Tibial nerve (tissue), 4 donors: ENCODE measurements around the gene AP1G2. TPM values are rescaled to one million over a fixed set of nuclear protein-coding genes. Genes with fewer than 3 reads are reported as not detected.
"Not testable (repeated sequence)": the region's sequence is repeated elsewhere in the genome, so short reads cannot be mapped to it uniquely, and the experiment has no call there.

ENCODE experiments used
- DNase-seq, 2 donors: peaks; one replicate each; pipeline ENCODE4 v3.0.0-alpha.2; 2019; ENCODE audit warnings: low spot score in 2 of 2
- H3K27ac ChIP-seq, 4 donors: fragments of 200-600 bp; sonication (generic) in 3 of 4; one replicate each; pipeline ENCODE4 v1.5.1; 2017 to 2019; ENCODE audit warnings: mild to moderate bottlenecking in 1 of 4
- H3K27me3 ChIP-seq, 2 donors: fragments of 200-600 bp; sonication (generic) in 1 of 2; one replicate each; pipeline versions ENCODE4 v1.5.1 to v1.6.0; 2017 to 2019
- H3K36me3 ChIP-seq, 3 donors: fragments of 200-600 bp; sonication (generic); one replicate each; pipeline ENCODE4 v1.5.1; 2018 to 2019
- H3K4me1 ChIP-seq, 4 donors: fragments of 200-600 bp; sonication (generic) in 3 of 4; one replicate each; pipeline ENCODE4 v1.5.1; 2017 to 2019
- H3K4me3 ChIP-seq, 4 donors: fragments of 200-600 bp; sonication (generic) in 3 of 4; one replicate each; pipeline ENCODE4 v1.5.1; 2017 to 2019; ENCODE audit warnings: mild to moderate bottlenecking in 1 of 4, moderate library complexity in 1 of 4
- H3K9me3 ChIP-seq, 4 donors: fragments of 200-600 bp; sonication (generic) in 3 of 4; one replicate each; pipeline ENCODE4 v1.5.1; 2017 to 2019
- CTCF ChIP-seq, 5 experiments: fragments of 200-600 bp in 3 of 5; fragments of 450-650 bp in 2 of 5; sonication (generic) in 3 of 5; IDR thresholded peaks; one replicate each; pipeline ENCODE4 v1.5.1; 2016 to 2019; ENCODE audit warnings: antibody characterized with exemption in 5 of 5, mild to moderate bottlenecking in 3 of 5, moderate library complexity in 2 of 5
- EP300 ChIP-seq, 2 donors: sonication (generic); formaldehyde crosslinking; IDR thresholded peaks; one replicate each; pipeline ENCODE4 v1.6.1; 2017; ENCODE audit warnings: antibody characterized with exemption in 2 of 2, mild to moderate bottlenecking in 1 of 2
- POLR2A ChIP-seq, 2 donors: fragments of 450-650 bp; IDR thresholded peaks; one replicate each; pipeline ENCODE4 v1.6.1; 2017; ENCODE audit warnings: antibody characterized with exemption in 2 of 2, mild to moderate bottlenecking in 2 of 2, moderate library complexity in 2 of 2
- WGBS, 2 donors: methylation state at CpG; one replicate each; pipeline ENCODE4 v1.1.5; 2018; 5-methylcytosine and 5-hydroxymethylcytosine counted together
- total RNA-seq, 4 donors: library from RNA; depleted of rRNA; stranded (reverse); fragments of >200 nt; gene quantifications; one replicate each; pipeline ENCODE4 v1.1.0, GENCODE V29; 2016

AP1G2 gene
- total RNA-seq, 4 donors from 2014 or later = 30.2 to 76.8 (median 52.0) TPM

- DNase-seq = no peak
- H3K4me3 ChIP-seq = no peak overlapping the region
- H3K4me1 ChIP-seq = no peaks in the 10 kb centered on the region
- no peaks in the 10 kb centered on the region for H3K36me3 ChIP-seq
- TF ChIP-seq CTCF (IDR thresholded peaks at IDR 0.05) (no peak), EP300 (IDR thresholded peaks at IDR 0.05) (no peak), POLR2A (IDR thresholded peaks at IDR 0.05) (no peak)
- H3K27ac ChIP-seq = no peak overlapping the region
- H3K9me3 ChIP-seq = no peaks in the 10 kb centered on the region
- 91 to 96% methylated on average over 1 of the region's 1 CpG for WGBS, 2 donors
- no peaks in the 10 kb centered on the region for H3K27me3 ChIP-seq
Observed at GRCh38 chr14:23612802-23613201, 45.2 kb upstream of the AP1G2 start.

GRCh38 chr14:23612354-23612732 lies 44.8 kb upstream of the AP1G2 start:
- no peaks in the 10 kb centered on the region for H3K4me1 ChIP-seq
- TF ChIP-seq CTCF (IDR thresholded peaks at IDR 0.05) = no peak
- TF ChIP-seq EP300 (IDR thresholded peaks at IDR 0.05) = no peak
- no peak for TF ChIP-seq POLR2A (IDR thresholded peaks at IDR 0.05)
- H3K36me3 ChIP-seq = no peaks in the 10 kb centered on the region
- 70 to 81% methylated on average over 4 of the region's 4 CpGs for WGBS, 2 donors
- H3K9me3 ChIP-seq = no peaks in the 10 kb centered on the region
- H3K4me3 ChIP-seq = no peak overlapping the region
- no peak overlapping the region for H3K27ac ChIP-seq
- no peaks in the 10 kb centered on the region for H3K27me3 ChIP-seq
- no peak for DNase-seq

DNA sequence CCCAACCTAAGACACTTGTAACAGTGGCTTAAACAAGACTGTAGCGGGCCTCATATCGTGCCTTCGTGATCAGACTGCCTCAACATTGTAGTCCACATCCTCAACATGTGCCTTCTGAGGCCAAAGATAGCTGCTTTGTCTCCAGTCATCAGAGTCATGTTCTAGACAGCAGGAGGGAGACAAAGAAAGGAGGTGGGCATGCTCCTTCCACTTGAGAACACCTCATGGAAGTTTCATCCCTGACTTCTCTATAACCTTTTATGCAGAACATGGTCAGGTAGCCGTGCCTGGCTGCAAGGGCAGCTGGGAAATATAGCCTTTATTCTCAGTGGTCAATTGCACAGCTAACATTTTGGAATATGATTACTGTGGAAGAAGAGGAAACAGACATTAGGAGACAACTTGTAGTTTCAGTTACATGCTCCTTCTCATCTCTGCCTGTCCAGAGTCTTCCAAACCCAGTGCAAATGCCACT lies 43.3 kb upstream of the AP1G2 start:
- no peak overlapping the region for H3K4me3 ChIP-seq
- TF ChIP-seq EP300 (IDR thresholded peaks at IDR 0.05) (no peak), CTCF (IDR thresholded peaks at IDR 0.05) (no peak), POLR2A (IDR thresholded peaks at IDR 0.05) (no peak)
- no peak for DNase-seq
- H3K36me3 ChIP-seq = no peaks in the 10 kb centered on the region
- H3K9me3 ChIP-seq = no peaks in the 10 kb centered on the region
- no peaks in the 10 kb centered on the region for H3K4me1 ChIP-seq
- WGBS, 2 donors = 60% methylated on average over 4 of the region's 4 CpGs
- H3K27ac ChIP-seq = no peak overlapping the region
- no peaks in the 10 kb centered on the region for H3K27me3 ChIP-seq

GRCh38 chr14:23610090-23610814 lies 42.7 kb upstream of the AP1G2 start:
- TF ChIP-seq CTCF (IDR thresholded peaks at IDR 0.05) = no peak
- 48 to 49% methylated on average over 2 of the region's 2 CpGs for WGBS, 2 donors

GRCh38 chr14:23609411-23610089 lies 42.0 kb upstream of the AP1G2 start:
- 61 to 64% methylated on average over 7 of the region's 7 CpGs for WGBS, 2 donors
- not testable (repeated sequence) for DNase-seq

More at GRCh38 chr14:23610090-23610814, 42.7 kb upstream of the AP1G2 start:
- Histone ChIP-seq H3K9me3 (no peaks in the 10 kb centered on the region), H3K27ac (no peak overlapping the region), H3K36me3 (no peaks in the 10 kb centered on the region), H3K4me3 (no peak overlapping the region), H3K4me1 (no peaks in the 10 kb centered on the region), H3K27me3 (no peaks in the 10 kb centered on the region)
- DNase-seq = no peak

More at GRCh38 chr14:23609411-23610089, 42.0 kb upstream of the AP1G2 start:
- H3K4me3 ChIP-seq, H3K36me3 ChIP-seq, H3K9me3 ChIP-seq, H3K27ac ChIP-seq, H3K4me1 ChIP-seq, H3K27me3 ChIP-seq: not testable (repeated sequence)
